ENCODE data around the gene SPINK8.
"Not testable (repeated sequence)": the region's sequence is repeated elsewhere in the genome, so short reads cannot be mapped to it uniquely, and the experiment has no call there.

Gene SPINK8

GRCh38 chr3:48333346-48334245 is at the start of gene SPINK8:
SPINK8 (minus strand) TSS chr3:48333661; CDS start chr3:48328341, 5,320 bp downstream.
- DNase-seq (ENCODE audit: low read depth in 2 of 2) = not testable (repeated sequence)

GRCh38 chr3:48372862-48373435 is 39.5 kb upstream of the SPINK8 start:
- DNase-seq (ENCODE audit: low read depth in 2 of 2) = no peak

GRCh38 chr3:48372377-48372770 is 38.9 kb upstream of the SPINK8 start:
- no peak for DNase-seq (ENCODE audit: low read depth in 2 of 2)

GRCh38 chr3:48371651-48372376 is 38.4 kb upstream of the SPINK8 start, which contains the start of gene FBXW12:
FBXW12 (plus strand) TSS chr3:48372219; CDS start chr3:48372768, 549 bp downstream.
- no peak for DNase-seq (ENCODE audit: low read depth in 2 of 2)

GRCh38 chr3:48370333-48370713 is 36.9 kb upstream of the SPINK8 start:
- DNase-seq (ENCODE audit: low read depth in 2 of 2) = no peak

- DNase-seq (ENCODE audit: low read depth in 2 of 2) = no peak
Measured at GRCh38 chr3:48369693-48370332, 36.4 kb upstream of the SPINK8 start.

GRCh38 chr3:48367201-48367600 is 33.7 kb upstream of the SPINK8 start:
- DNase-seq (ENCODE audit: low read depth in 2 of 2) = no peak

GRCh38 chr3:48364840-48365239 is 31.4 kb upstream of the SPINK8 start:
- no peak for DNase-seq (ENCODE audit: low read depth in 2 of 2)

- no peak for DNase-seq (ENCODE audit: low read depth in 2 of 2)
Measured at GRCh38 chr3:48361928-48362327, 28.5 kb upstream of the SPINK8 start.

- no peak for DNase-seq (ENCODE audit: low read depth in 2 of 2)
Measured at GRCh38 chr3:48356419-48356818, 23.0 kb upstream of the SPINK8 start.

- no peak for DNase-seq (ENCODE audit: low read depth in 2 of 2)
Measured at GRCh38 chr3:48353987-48354386, 20.5 kb upstream of the SPINK8 start.

- no peak for DNase-seq (ENCODE audit: low read depth in 2 of 2)
Measured at GRCh38 chr3:48352546-48352945, 19.1 kb upstream of the SPINK8 start.

- no peak for DNase-seq (ENCODE audit: low read depth in 2 of 2)
Measured at GRCh38 chr3:48347500-48347899, 14.0 kb upstream of the SPINK8 start.

- DNase-seq (ENCODE audit: low read depth in 2 of 2) = no peak
Measured at GRCh38 chr3:48345946-48346572, 12.6 kb upstream of the SPINK8 start.

- DNase-seq (ENCODE audit: low read depth in 2 of 2) = no peak
Measured at GRCh38 chr3:48344867-48345507, 11.5 kb upstream of the SPINK8 start.

- no peak for DNase-seq (ENCODE audit: low read depth in 2 of 2)
Measured at GRCh38 chr3:48343432-48343831, 10.0 kb upstream of the SPINK8 start.

- DNase-seq (ENCODE audit: low read depth in 2 of 2) = no peak
Measured at GRCh38 chr3:48338635-48339034, 5.2 kb upstream of the SPINK8 start.

- not testable (repeated sequence) for DNase-seq (ENCODE audit: low read depth in 2 of 2)
Measured at GRCh38 chr3:48337536-48337935, 4.1 kb upstream of the SPINK8 start.

- not testable (repeated sequence) for DNase-seq (ENCODE audit: low read depth in 2 of 2)
Measured at GRCh38 chr3:48335286-48335685, 1.8 kb upstream of the SPINK8 start.

GRCh38 chr3:48334605-48335004 is 1.1 kb upstream of the SPINK8 start:
- no peak for DNase-seq (ENCODE audit: low read depth in 2 of 2)

Measured in stimulated activated CD4-positive, alpha-beta T cell treated with anti-CD3 and anti-CD28 coated beads, Interleukin-1b, Interleukin-23, amount 100 ng/mL, for 1 hour (primary cell).